Hepatocyte (in vitro differentiated cells): ENCODE data around the gene KIAA1755. TPM values are rescaled to one million over a fixed set of nuclear protein-coding genes. Genes with fewer than 3 reads are reported as not detected.

Experiments used
- DNase-seq: peaks from one replicate; pipeline ENCODE4 v3.0.0-alpha.2; 2016; ENCODE audit warnings: low spot score
- H2AFZ ChIP-seq: fragments of 200-600 bp; sonication (generic); 2 replicates; pipeline ENCODE4 v1.6.0; 2016; ENCODE audit warnings: antibody characterized with exemption, mild to moderate bottlenecking
- H3K27ac ChIP-seq: fragments of 200-600 bp; sonication (generic); 2 replicates; pipeline ENCODE4 v1.5.1; 2016; ENCODE audit warnings: mild to moderate bottlenecking
- H3K27me3 ChIP-seq: fragments of 200-600 bp; sonication (generic); 2 replicates; pipeline ENCODE4 v1.6.1; 2016
- H3K36me3 ChIP-seq: fragments of 200-600 bp; sonication (generic); replicated peaks from 2 replicates; pipeline ENCODE4 v1.5.1; 2016; ENCODE audit warnings: low read depth; ENCODE audit not compliant: insufficient read depth
- H3K4me1 ChIP-seq: fragments of 200-600 bp; sonication (generic); 2 replicates; pipeline ENCODE4 v1.5.1; 2016; ENCODE audit warnings: mild to moderate bottlenecking, moderate library complexity; ENCODE audit not compliant: insufficient read depth
- H3K4me2 ChIP-seq: fragments of 200-600 bp; sonication (generic); 2 replicates; pipeline ENCODE4 v1.6.0; 2016
- H3K4me3 ChIP-seq: fragments of 200-600 bp; sonication (generic); 2 replicates; pipeline ENCODE4 v1.5.1; 2016; ENCODE audit warnings: mild to moderate bottlenecking
- H3K79me2 ChIP-seq: fragments of 200-600 bp; sonication (generic); 2 replicates; pipeline ENCODE4 v1.6.0; 2017; ENCODE audit warnings: mild to moderate bottlenecking
- H3K9me2 ChIP-seq: fragments of 200-600 bp; sonication (generic); replicated peaks from 2 replicates; pipeline ENCODE4 v1.6.0; 2017; ENCODE audit warnings: mild to moderate bottlenecking; ENCODE audit not compliant: insufficient read depth
- H3K9me3 ChIP-seq: fragments of 200-600 bp; sonication (generic); 2 replicates; pipeline ENCODE4 v1.5.1; 2016; ENCODE audit warnings: low read depth, mild to moderate bottlenecking
- H4K20me1 ChIP-seq: fragments of 200-600 bp; sonication (generic); 2 replicates; pipeline ENCODE4 v1.6.0; 2016; ENCODE audit warnings: mild to moderate bottlenecking; ENCODE audit not compliant: insufficient read depth, poor library complexity, severe bottlenecking
- EZH2 ChIP-seq: fragments of 200-600 bp; sonication (generic); IDR thresholded peaks from 2 replicates; pipeline ENCODE4 v1.6.1; 2016; ENCODE audit warnings: antibody characterized with exemption, mild to moderate bottlenecking, borderline replicate concordance
- EZH2phosphoT487 ChIP-seq: fragments of 200-600 bp; sonication (generic); IDR thresholded peaks from one replicate; pipeline ENCODE4 v1.6.1; 2018; ENCODE audit warnings: antibody characterized with exemption, mild to moderate bottlenecking, low read depth, moderate library complexity; ENCODE audit not compliant: unreplicated experiment, severe bottlenecking
- WGBS: methylation state at CpG from one replicate; pipeline ENCODE4 v1.1.6; 2016; ENCODE audit warnings: low lambda C conversion rate; ENCODE audit errors: missing lambda C conversion rate; 5-methylcytosine and 5-hydroxymethylcytosine counted together
- polyA plus RNA-seq: library from polyadenylated mRNA; unstranded; fragments of >200 nt; fragmentation: Nextera tagmentation; extraction: Ambion mirVana; gene quantifications from 2 replicates; pipeline ENCODE4 v1.2.1, GENCODE V29; 2016
- total RNA-seq: library from RNA; depleted of rRNA; stranded (reverse); fragments of >200 nt; gene quantifications from 2 replicates; pipeline ENCODE4 v1.2.3, GENCODE V29; 2014
- TF ChIP-seq, protein P1 (sequence below): fragments of 200-600 bp; sonication (generic); IDR thresholded peaks from 2 replicates; pipeline ENCODE4 v1.5.1; 2016; ENCODE audit warnings: antibody characterized with exemption, mild to moderate bottlenecking; ENCODE audit not compliant: poor library complexity

KIAA1755 gene
- total and polyA plus RNA-seq, 2 experiments from 2014 or later, result 1.6 to 3.4 TPM

DNA sequence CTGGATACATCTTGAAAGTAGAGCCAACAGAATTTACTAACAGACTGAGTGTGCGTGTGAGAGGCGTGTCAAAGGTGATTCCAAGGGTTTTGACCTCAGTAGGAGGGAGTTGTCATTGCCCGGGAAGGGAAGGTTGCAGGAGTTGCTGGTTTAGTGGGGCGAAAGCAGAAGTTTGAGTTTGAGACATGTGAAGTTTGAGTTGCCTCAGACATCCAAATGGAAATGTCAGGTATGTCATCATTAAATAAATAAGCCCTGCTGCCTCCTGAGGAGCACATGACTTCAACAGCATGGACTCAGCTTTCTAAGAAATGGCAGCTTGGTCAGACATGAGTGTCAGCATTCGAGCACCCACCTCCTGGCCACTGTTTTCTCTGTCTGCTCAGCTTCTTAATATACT is 68.9 kb downstream of the KIAA1755 start:
- WGBS, result 75% methylated on average over 5 of the region's 5 CpGs
- Histone ChIP-seq H2AFZ (no peak overlapping the region), H3K27me3 (no peaks in the 10 kb centered on the region), H3K9me2 (no peaks in the 10 kb centered on the region), H3K79me2 (no peaks in the 10 kb centered on the region), H3K27ac (no peak overlapping the region), H3K9me3 (no peaks in the 10 kb centered on the region), H3K4me3 (no peak overlapping the region), H4K20me1 (no peaks in the 10 kb centered on the region), H3K36me3 (no peaks in the 10 kb centered on the region), H3K4me2 (no peak overlapping the region), H3K4me1 (peaks cover 9% of the 10 kb centered on the region)
- no peak for DNase-seq
- TF ChIP-seq, protein P1, sequence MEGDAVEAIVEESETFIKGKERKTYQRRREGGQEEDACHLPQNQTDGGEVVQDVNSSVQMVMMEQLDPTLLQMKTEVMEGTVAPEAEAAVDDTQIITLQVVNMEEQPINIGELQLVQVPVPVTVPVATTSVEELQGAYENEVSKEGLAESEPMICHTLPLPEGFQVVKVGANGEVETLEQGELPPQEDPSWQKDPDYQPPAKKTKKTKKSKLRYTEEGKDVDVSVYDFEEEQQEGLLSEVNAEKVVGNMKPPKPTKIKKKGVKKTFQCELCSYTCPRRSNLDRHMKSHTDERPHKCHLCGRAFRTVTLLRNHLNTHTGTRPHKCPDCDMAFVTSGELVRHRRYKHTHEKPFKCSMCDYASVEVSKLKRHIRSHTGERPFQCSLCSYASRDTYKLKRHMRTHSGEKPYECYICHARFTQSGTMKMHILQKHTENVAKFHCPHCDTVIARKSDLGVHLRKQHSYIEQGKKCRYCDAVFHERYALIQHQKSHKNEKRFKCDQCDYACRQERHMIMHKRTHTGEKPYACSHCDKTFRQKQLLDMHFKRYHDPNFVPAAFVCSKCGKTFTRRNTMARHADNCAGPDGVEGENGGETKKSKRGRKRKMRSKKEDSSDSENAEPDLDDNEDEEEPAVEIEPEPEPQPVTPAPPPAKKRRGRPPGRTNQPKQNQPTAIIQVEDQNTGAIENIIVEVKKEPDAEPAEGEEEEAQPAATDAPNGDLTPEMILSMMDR, result no peak
- TF ChIP-seq EZH2 (no peak), EZH2phosphoT487 (no peak)

DNA sequence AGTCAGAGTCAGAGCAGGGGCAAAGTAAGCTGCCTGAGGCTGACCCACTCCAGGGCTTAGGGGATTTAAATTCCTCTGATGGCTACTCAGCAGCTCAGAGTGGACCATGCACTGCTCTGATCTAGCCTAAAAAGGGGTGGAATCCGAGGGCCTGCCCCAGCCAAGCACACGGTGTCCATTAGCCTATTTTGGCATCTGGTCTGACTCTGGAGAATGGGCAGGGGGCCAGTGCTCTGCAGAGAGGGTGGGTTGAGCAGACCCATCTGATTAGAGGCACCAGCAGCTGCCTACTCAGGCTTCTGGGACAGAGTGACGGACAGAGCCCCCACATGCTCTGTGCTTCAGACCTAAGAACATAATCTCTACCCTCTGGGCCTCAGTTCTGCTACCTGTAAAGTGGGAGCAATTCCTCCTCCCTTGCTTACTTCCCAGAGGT is 69.6 kb downstream of the KIAA1755 start:
- no peaks in the 10 kb centered on the region for H3K79me2 ChIP-seq
- H3K27me3 ChIP-seq, result no peaks in the 10 kb centered on the region
- no peaks in the 10 kb centered on the region for H3K36me3 ChIP-seq
- DNase-seq, result no peak
- TF ChIP-seq, protein P1, result no peak
- TF ChIP-seq EZH2, result no peak
- no peak for TF ChIP-seq EZH2phosphoT487
- no peak overlapping the region for H3K4me2 ChIP-seq
- 65% methylated on average over 3 of the region's 3 CpGs for WGBS
- H3K9me2 ChIP-seq, result no peaks in the 10 kb centered on the region
- no peak overlapping the region for H3K4me3 ChIP-seq
- no peaks in the 10 kb centered on the region for H4K20me1 ChIP-seq
- H3K27ac ChIP-seq, result no peak overlapping the region
- no peak overlapping the region for H2AFZ ChIP-seq
- H3K4me1 ChIP-seq, result peaks cover 9% of the 10 kb centered on the region
- no peaks in the 10 kb centered on the region for H3K9me3 ChIP-seq

DNA sequence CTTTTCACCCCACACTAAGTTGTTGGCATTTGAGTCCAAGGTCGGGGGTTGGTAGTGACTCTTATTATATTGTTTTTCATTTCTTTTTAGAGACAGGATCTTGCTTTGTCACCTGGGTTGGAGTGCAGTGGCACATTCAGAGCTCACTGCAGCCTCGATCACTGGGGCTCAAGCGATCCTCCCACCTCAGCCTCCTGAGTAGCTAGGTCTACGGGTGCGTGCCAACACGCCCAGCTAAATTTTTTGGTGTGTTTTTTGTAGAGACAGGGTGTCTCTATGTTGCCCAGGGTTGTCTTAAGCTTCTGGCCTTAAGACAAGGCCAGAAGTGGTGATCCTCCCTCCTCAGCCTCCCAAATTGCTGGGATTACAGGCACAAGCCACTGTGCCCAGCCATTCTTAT is 70.4 kb downstream of the KIAA1755 start:
- Histone ChIP-seq H2AFZ (no peak overlapping the region), H3K27me3 (no peaks in the 10 kb centered on the region), H3K4me3 (no peak overlapping the region), H3K9me3 (no peaks in the 10 kb centered on the region), H3K36me3 (no peaks in the 10 kb centered on the region), H3K4me1 (peaks cover 9% of the 10 kb centered on the region), H3K27ac (no peak overlapping the region), H3K79me2 (no peaks in the 10 kb centered on the region), H4K20me1 (no peaks in the 10 kb centered on the region), H3K4me2 (no peak overlapping the region), H3K9me2 (no peaks in the 10 kb centered on the region)
- TF ChIP-seq EZH2phosphoT487 (no peak), EZH2 (no peak)
- WGBS, result 96% methylated on average over 6 of the region's 6 CpGs
- no peak for DNase-seq

DNA sequence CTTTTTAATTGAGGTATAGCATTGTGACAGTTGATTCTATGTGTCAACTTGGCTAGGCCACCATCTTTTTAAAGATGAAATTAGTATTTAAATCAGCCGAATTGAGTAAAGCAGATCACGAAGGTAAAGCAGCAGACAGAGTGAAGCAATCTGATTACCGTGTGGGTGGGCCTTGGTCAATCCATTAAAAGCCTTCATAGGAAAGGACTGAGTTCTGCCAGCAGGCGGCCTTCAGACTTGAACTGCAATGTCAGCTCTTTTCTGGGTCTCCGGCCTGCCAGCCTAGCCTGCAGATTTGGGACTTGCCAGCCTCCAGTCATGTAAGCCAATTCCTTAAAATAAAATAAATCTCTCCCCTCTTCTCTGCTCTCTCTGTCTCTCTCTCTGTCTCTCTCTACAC is 73.0 kb downstream of the KIAA1755 start:
- H3K4me3 ChIP-seq, result no peak overlapping the region
- TF ChIP-seq, protein P1, result no peak
- TF ChIP-seq EZH2, result no peak
- TF ChIP-seq EZH2phosphoT487, result no peak
- no peak overlapping the region for H3K4me2 ChIP-seq
- H3K27me3 ChIP-seq, result no peaks in the 10 kb centered on the region
- no peaks in the 10 kb centered on the region for H3K36me3 ChIP-seq
- DNase-seq, result peak; percentile 53
- no peak overlapping the region for H2AFZ ChIP-seq
- no peaks in the 10 kb centered on the region for H3K9me3 ChIP-seq
- H3K79me2 ChIP-seq, result no peaks in the 10 kb centered on the region
- H3K4me1 ChIP-seq, result peaks cover 9% of the 10 kb centered on the region
- H4K20me1 ChIP-seq, result no peaks in the 10 kb centered on the region
- H3K9me2 ChIP-seq, result no peaks in the 10 kb centered on the region
- H3K27ac ChIP-seq, result no peak overlapping the region
- WGBS, result 46% methylated on average over 5 of the region's 5 CpGs
